ENCODE measurements around the gene ALOX12B.

Gene ALOX12B

GRCh38 chr17:8087075-8087951 lies at the start of gene ALOX12B:
ALOX12B (minus strand) TSS chr17:8087716; CDS start chr17:8087442, 274 bp downstream.
- DNase-seq: no peak

GRCh38 chr17:8133941-8134340 lies 46.4 kb upstream of the ALOX12B start:
- no peak for DNase-seq

GRCh38 chr17:8133399-8133798 lies 45.9 kb upstream of the ALOX12B start:
- DNase-seq: no peak

GRCh38 chr17:8131844-8132441 lies 44.4 kb upstream of the ALOX12B start:
- no peak for DNase-seq

GRCh38 chr17:8128125-8128784 lies 40.7 kb upstream of the ALOX12B start:
- DNase-seq: no peak

- DNase-seq: peak; percentile 65
Measured at GRCh38 chr17:8126491-8127066, 39.1 kb upstream of the ALOX12B start.

GRCh38 chr17:8125947-8126490 lies 38.5 kb upstream of the ALOX12B start:
- peak; percentile 22 for DNase-seq

GRCh38 chr17:8125154-8125946 lies 37.8 kb upstream of the ALOX12B start:
- peak; percentile 91 for DNase-seq

GRCh38 chr17:8124350-8125153 lies 37.0 kb upstream of the ALOX12B start:
- peak; percentile 41 for DNase-seq

GRCh38 chr17:8123695-8124349 lies 36.3 kb upstream of the ALOX12B start, which contains the start of gene HES7:
HES7 (minus strand) TSS chr17:8124106; CDS start chr17:8124084, 22 bp downstream.
- no peak for DNase-seq

- peak; percentile 78 for DNase-seq
Measured at GRCh38 chr17:8122924-8123694, 35.6 kb upstream of the ALOX12B start.

- DNase-seq: peak; percentile 41
Measured at GRCh38 chr17:8122422-8122923, 35.0 kb upstream of the ALOX12B start.

- peak; percentile 74 for DNase-seq
Measured at GRCh38 chr17:8121681-8122421, 34.3 kb upstream of the ALOX12B start.

GRCh38 chr17:8121407-8121680 lies 33.8 kb upstream of the ALOX12B start:
- no peak for DNase-seq

GRCh38 chr17:8120520-8121406 lies 33.2 kb upstream of the ALOX12B start:
- DNase-seq: peak; percentile 90

- peak; percentile 94 for DNase-seq
Measured at GRCh38 chr17:8119581-8120519, 32.3 kb upstream of the ALOX12B start.

Measured in activated CD4-positive, alpha-beta T cell treated with anti-CD3 and anti-CD28 coated beads, Interleukin-10, Interleukin-2, amounts not matched to agents 100 ng/mL and 50 ng/mL, durations not matched to agents 16 hours and 8 hours (primary cell).